ENCODE results near the gene C6orf136. TPM values are rescaled to one million over a fixed set of nuclear protein-coding genes. Genes with fewer than 3 reads are reported as not detected.
"Not testable (repeated sequence)": the region's sequence is repeated elsewhere in the genome, so short reads cannot be mapped to it uniquely, and the experiment has no call there.

The C6orf136 gene, protein sequence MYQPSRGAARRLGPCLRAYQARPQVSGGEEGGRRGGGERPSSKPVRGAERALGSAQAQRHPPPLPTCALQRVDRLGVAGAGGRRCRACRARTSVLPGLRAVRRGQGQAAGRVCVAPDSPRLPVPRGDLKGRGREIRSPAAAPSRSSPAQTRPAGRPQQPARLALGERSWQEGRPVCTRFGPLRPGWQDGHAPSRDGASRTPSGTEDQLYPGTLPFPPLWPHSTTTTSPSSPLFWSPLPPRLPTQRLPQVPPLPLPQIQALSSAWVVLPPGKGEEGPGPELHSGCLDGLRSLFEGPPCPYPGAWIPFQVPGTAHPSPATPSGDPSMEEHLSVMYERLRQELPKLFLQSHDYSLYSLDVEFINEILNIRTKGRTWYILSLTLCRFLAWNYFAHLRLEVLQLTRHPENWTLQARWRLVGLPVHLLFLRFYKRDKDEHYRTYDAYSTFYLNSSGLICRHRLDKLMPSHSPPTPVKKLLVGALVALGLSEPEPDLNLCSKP
- total RNA-seq = 27.4 TPM
- polyA plus RNA-seq (ENCODE audit: insufficient read depth, low read depth, low replicate concordance) = 45.6 TPM
- long read RNA-seq, donor 1, partial matches to known transcripts = 0 of 4 reads
- long read RNA-seq, donor 1, other reads (novel, unspliced or antisense) = 0 of 4 reads
- long read RNA-seq, donor 2, partial matches to known transcripts = 0 of 6 reads
- long read RNA-seq, donor 2, other reads (novel, unspliced or antisense) = 0 of 6 reads
- long read RNA-seq, donor 3, partial matches to known transcripts = 0 of 2 reads
- long read RNA-seq, donor 3, other reads (novel, unspliced or antisense) = 0 of 2 reads
- long read RNA-seq, donor 4, partial matches to known transcripts = 0 of 4 reads
- long read RNA-seq, donor 4, other reads (novel, unspliced or antisense) = 0 of 4 reads
- long read RNA-seq, donor 5 = 0 reads
- long read RNA-seq, donor 6, partial matches to known transcripts = 0 of 2 reads
- long read RNA-seq, donor 6, other reads (novel, unspliced or antisense) = 0 of 2 reads
- long read RNA-seq, donor 7, partial matches to known transcripts = 1 of 12 reads
- long read RNA-seq, donor 7, other reads (novel, unspliced or antisense) = 4 of 12 reads
- long read RNA-seq, donor 8, partial matches to known transcripts = 0 of 7 reads
- long read RNA-seq, donor 8, other reads (novel, unspliced or antisense) = 0 of 7 reads
- long read RNA-seq, donor 9, partial matches to known transcripts = 0 of 3 reads
- long read RNA-seq, donor 9, other reads (novel, unspliced or antisense) = 0 of 3 reads
- long read RNA-seq, donor 10, partial matches to known transcripts = 6 of 12 reads
- long read RNA-seq, donor 10, other reads (novel, unspliced or antisense) = 0 of 12 reads

DNA sequence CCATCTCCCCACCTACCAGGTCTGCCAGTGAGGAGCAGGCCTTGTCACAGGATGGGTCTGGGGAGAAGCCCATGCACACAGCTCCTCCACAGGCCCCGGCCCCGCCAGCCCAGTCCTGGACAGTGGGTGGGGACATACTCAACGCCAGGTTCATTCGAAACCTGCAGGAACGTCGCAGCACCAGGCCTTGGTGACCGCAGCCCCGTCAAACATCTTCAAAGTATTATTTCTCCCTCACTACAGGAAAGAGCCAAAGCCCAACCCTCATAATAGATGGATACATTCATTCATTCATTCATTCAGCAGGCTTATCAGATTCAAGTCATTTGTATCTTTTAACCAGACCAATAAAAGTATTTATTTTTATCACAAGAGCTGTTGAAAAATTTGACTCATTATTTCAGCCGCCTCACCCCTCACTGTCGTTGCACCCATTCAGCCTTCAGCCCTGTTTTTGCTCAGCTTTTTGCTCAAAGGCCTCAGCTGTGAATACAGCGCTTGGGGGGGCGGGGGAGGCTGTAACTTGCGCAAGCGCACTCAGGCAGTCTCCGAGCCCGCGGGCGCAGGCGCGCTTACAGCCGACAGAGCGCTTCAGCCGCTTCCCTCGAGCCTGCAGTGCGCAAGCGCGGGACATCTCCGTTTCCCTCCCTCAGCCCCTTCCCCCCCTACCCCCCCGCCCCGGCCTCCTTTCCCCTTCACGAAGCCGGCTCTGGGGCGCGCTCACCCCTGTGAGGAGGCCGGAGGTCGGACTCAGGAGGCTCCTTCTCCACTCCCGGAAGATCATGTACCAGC is at the start of gene C6orf136:
TSS of gene C6orf136 (plus strand) at position 684 of the 792 bp plus-strand sequence. CDS start at position 783, 99 bp downstream.
- TF ChIP-seq, protein P1, sequence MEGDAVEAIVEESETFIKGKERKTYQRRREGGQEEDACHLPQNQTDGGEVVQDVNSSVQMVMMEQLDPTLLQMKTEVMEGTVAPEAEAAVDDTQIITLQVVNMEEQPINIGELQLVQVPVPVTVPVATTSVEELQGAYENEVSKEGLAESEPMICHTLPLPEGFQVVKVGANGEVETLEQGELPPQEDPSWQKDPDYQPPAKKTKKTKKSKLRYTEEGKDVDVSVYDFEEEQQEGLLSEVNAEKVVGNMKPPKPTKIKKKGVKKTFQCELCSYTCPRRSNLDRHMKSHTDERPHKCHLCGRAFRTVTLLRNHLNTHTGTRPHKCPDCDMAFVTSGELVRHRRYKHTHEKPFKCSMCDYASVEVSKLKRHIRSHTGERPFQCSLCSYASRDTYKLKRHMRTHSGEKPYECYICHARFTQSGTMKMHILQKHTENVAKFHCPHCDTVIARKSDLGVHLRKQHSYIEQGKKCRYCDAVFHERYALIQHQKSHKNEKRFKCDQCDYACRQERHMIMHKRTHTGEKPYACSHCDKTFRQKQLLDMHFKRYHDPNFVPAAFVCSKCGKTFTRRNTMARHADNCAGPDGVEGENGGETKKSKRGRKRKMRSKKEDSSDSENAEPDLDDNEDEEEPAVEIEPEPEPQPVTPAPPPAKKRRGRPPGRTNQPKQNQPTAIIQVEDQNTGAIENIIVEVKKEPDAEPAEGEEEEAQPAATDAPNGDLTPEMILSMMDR (IDR thresholded peaks at IDR 0.05; ENCODE audit: borderline replicate concordance, extremely low read depth, insufficient read depth) = no peak
- no peak for FAIRE-seq
- Histone ChIP-seq H3K9ac (ENCODE audit: low read length in 3 of 3) (peak within 1 kb of the TSS; percentile 58 to 85 (median 68)), H3K4me1 (ENCODE audit: control insufficient read depth in 2 of 3, insufficient read depth in 2 of 3, low read depth in 1 of 3, low read length in 3 of 3) (peaks cover 0 to 12% (median 0%) of the 10 kb centered on the region in 3 donors), H3K9me3 (ENCODE audit: control insufficient read depth in 2 of 3, insufficient read depth in 1 of 3, low read length in 3 of 3) (no peaks in the 10 kb centered on the region), H3K4me3 (ENCODE audit: low read length in 3 of 3) (peak within 1 kb of the TSS; percentile 78 to 96 (median 87)), H3K27me3 (ENCODE audit: control insufficient read depth, insufficient read depth, low read length) (no peaks in the 10 kb centered on the region), H3K27ac (ENCODE audit: low read depth in 2 of 2, low read length in 2 of 2) (peak within 1 kb of the TSS; percentile 92 to 94), H3K36me3 (ENCODE audit: control insufficient read depth in 2 of 3, insufficient read depth in 3 of 3, low read length in 3 of 3) (peaks cover 3 to 15% (median 3%) of the 10 kb centered on the region in 3 donors)
- peak; percentile 94 to 97 (median 96) for DNase-seq
- intact Hi-C loops (cut with DNase I) = no loop called here

DNA sequence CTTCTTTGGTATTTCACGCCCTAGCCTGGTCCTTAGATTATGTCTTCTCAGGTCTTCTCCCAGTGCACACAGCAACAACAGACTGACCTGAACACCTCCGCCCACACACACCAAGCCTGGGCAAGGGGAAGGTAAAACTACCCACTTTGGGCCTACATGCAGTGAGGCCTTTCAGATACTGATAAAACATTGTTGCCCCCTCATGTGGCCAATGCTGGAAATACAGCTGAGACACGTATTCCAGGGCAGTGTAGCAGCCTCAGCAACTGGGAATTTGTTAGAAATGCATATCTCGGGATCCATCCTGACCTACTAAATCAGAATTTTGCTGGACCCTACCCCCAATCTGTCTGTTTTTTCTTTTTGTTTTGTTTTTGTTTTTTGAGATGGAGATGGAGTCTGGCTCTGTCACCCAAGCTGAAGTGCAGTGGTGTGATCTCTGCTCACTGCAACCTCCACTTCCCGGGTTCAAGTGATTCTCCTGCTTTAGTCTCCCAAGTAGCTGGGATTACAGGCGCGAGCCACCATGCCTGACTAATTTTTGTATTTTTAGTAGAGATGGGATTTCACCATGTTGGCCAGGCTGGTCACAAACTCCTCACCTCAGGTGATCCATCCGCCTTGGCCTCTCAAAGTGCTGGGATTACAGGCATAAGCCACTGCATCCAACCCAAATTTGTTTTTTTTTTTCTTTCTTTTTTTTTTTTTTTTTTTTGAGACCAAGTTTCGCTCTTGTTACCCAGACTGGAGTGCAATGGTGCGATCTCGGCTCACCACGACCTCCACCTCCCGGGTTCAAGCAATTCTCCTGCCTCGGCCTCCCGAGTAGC is 49.4 kb upstream of the C6orf136 start:
- H3K27ac ChIP-seq (ENCODE audit: low read depth in 2 of 2, low read length in 2 of 2); H3K9me3 ChIP-seq (ENCODE audit: control insufficient read depth in 2 of 3, insufficient read depth in 1 of 3, low read length in 3 of 3); H3K9ac ChIP-seq (ENCODE audit: low read length in 3 of 3); FAIRE-seq; H3K4me1 ChIP-seq (ENCODE audit: control insufficient read depth in 2 of 3, insufficient read depth in 2 of 3, low read depth in 1 of 3, low read length in 3 of 3); H3K27me3 ChIP-seq (ENCODE audit: control insufficient read depth, insufficient read depth, low read length); intact Hi-C loops (cut with DNase I); H3K4me3 ChIP-seq (ENCODE audit: low read length in 3 of 3): not testable (repeated sequence)
- peaks cover 3 to 17% (median 15%) of the 10 kb centered on the region in 3 donors for H3K36me3 ChIP-seq (ENCODE audit: control insufficient read depth in 2 of 3, insufficient read depth in 3 of 3, low read length in 3 of 3)
- TF ChIP-seq, protein P1 (IDR thresholded peaks at IDR 0.05; ENCODE audit: borderline replicate concordance, extremely low read depth, insufficient read depth) = peak; percentile 89
- DNase-seq = peak in 4 of 5 donors; percentile 80 to 88 (median 84)

Data from kidney (tissue), 22 donors.